CMK (cell line): ENCODE data around the gene PIEZO1.

Experiments
- DNase-seq: peaks from one replicate; pipeline ENCODE4 v3.0.0-alpha.2; 2010; ENCODE audit warnings: low read depth

PIEZO1 gene

DNA sequence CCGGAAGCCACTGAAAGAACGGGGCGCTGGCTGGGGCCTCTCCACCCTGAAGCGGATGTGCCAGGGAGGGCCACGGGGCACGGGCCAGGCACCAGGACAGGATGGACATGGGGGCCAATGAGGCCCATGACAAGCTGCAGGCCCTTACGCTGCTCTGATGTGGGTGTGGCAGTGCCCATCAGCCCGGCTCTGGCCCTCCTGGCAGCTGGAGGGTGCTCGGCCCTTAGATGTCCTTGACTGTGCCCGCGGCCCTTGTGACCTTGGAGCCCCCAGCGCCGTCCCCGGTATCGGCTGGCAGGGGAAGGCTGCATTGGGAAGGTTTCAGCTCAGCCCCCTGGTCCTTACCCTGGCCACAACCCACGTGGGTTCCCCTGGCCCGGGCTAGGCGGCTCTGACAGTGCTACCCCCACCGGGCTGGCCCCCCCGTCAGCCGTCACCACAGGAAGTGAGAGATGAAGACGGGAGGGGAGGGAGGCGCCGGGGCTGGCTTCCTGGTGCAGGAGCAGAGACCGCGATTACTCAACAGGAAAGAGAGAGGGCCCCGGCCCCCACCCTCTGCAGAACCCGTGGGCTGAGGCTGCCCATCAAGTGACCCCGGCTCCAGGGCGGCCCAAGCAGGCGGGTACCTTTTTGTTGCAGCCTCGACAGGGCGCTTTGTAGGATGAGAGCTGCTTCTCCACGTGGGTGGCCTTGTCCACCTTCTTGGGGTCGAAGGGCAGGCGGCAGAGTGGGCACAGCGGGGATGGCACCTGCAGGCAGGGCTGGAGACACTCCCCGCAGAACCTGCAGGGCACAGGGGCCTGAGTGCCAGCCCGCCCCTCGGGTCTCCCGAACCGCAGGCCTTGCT is 84.2 kb downstream of the PIEZO1 start:
- peak; percentile 97 for DNase-seq

DNA sequence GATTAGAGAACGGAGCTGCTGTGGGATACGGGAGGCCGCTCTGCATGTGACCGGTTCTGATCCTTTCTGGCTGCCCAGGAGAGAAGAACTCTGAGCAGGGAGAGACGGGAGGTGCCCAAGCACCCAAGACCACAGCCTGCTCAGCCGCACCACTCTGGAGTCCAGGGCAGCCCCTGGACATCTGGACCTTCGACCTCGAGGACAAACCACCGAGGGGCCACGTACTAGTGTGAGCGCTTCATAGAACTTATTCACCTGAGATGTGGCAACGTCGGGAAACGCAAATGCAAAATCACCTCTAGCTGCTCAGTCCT is 84.7 kb downstream of the PIEZO1 start:
- DNase-seq, result no peak

DNA sequence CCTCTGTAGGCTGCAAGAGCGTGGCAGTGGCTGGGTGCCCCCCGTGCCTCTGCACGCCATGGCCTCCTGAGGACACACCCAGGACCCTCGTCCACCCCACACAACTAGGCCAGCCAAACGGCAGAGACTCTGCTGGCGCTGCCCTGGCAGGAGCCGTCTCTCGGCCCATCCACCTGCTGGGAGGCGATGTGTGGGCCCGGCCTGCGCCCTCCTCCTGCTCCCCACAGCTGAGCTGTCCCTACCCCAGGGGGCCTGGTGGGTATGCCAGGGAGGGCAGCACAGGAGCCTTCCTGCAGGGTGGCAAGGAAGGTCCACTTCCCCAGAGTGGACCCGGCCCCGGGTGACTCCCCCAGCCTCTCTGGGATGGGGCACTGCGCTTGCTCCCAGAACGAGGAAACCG is 85.8 kb downstream of the PIEZO1 start:
- DNase-seq, result no peak

DNA sequence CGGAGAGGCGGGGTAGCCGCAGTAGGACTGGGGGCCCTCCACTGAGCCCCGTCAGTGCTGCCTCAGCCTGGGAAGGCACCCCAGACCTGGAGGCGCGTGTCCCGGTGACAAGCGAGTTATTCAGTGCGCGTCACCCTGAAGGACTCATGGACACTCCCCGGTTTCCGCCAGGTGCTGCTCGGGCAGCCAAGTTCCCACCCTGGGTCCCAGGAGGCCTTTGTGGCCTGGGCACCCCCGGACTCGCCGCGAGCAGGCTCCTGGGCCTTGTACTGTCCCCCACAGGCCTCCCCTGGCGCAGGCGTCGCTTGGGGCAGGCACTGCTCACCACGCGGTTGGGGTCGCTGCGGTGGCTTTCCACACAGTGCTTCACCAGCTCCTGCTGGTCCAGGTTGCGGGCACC is 86.4 kb downstream of the PIEZO1 start:
- no peak for DNase-seq

DNA sequence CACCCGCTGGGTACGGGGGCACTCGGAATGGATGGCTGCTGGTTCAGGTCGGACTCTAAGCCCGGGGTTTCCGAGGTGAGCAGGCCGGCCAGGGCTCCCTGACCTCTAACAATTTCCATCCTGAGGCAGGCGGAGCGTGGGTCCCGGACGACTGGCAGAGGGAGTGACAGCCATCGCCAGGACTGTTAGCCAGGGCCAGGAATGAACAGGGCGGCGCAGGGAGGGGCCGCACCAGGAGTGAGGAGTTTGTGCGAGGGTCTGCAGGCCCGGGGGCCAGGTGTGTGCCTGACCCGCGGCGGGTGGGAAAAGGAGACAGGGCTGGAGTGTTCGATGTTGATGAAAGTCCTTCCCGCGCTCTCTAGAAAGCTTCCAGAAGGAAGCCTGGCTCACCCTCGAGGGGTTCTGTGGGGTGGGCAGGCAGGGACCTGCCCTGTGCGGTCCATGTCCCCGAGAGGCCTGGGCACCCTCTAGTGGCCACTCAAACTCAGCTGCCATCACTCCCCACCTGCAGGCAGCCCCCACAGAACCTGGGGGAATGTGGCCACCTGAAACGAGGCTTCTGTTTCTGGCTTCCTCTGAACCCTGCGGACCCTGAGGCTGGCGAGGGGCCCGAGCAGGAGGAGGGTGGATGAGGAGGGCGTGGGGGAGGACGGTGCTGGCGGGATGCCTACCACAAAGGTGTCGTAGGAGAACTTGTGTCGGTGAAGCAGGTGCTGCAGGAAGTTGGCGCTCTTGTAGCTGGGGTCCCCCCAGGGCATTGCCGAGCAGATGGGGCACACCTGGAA is 87.0 kb downstream of the PIEZO1 start:
- no peak for DNase-seq

DNA sequence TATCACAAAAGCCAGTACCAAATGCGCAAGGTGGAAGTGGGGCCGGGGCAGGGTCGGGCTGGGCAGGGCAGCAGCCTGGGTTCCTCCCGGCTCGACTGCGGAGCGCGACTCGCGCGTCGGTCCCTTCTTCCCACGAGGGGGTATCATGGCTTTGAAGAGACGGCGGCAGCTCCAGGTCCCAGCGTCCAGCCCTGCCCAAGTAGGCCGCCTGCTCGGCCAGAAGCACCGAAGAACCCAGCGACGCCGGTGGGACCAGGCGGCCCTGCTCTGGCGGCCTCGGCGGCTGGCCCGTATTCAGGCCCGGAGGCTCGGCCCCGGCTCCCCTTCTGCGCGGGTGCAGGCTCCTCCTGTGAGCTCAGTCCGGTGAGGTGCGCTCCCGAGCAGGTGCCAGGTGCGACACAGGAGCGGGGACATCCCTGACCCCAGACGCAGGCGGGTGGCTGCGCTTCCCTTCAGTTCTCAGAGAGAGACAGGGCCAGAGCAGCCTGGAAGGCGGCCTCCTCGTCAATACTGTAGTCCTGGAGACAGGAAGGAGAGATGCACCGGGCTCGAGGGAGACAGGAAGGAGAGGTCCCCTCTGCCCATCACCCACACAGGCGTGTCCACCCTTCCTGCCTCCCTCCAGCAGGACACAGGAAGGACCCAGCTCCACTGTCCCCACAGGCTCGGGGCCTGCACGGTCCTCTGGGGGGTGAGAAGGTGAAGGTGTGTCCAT is 87.7 kb downstream of the PIEZO1 start:
- no peak for DNase-seq

DNA sequence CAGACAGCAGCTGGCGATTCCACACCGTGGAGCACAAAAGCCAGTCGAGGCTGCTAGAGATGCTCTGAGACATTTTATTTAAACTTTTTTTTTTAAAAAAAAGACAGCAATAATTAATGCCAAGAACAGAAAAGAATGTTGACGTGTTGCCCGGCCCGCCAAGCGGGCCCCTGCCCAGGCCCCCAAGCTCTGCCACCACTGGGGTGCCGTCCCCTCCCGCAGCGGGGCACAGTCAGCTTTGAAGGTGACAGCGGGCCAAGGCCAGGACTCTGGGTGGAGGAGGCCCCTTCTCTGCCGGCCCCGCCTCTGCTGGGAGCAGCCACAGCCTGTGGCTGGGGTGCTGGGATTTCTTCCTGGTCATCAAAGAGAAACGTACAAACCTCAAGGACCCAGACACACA is 88.6 kb downstream of the PIEZO1 start:
- DNase-seq, result no peak

DNA sequence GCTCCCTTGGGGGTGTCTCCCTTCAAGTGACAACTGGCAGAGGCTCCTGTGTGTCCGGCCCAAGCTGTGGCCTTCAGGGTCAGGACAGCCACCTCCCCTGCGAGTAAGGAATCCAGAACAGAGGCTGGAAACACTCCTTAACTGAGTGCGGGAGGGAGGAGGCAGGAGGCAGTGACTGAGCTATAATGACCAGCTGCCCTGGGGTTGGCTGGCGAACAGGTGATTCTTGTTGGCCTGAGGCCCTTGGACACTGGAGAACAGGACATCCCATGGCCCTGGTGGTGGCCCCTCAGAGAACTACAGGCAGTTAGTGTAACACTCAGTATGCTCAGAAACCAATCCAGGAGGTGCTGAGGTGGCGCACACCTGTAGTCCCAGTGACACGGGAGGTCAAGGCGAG is 89.3 kb downstream of the PIEZO1 start:
- DNase-seq, result no peak

DNA sequence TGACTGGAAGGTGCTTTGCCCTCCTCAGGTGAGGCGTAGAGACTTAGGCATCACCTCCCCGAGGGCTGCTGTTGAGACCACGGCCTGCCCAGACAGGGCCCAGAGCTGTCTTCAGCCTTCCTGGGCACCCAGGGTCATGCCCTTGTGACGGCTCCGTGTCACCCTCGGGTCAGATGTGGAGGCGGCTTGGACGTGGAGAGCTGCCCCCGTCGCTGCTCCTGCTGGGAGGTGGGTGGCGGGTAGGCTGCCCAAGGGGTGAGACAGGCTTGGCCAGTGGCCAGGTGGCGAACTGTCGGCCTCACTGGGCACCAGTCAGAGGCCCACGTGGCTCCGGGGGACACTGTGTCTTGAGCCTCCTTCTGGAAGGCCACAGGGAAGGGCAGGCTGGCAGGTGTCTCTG is 89.8 kb downstream of the PIEZO1 start:
- no peak for DNase-seq

DNA sequence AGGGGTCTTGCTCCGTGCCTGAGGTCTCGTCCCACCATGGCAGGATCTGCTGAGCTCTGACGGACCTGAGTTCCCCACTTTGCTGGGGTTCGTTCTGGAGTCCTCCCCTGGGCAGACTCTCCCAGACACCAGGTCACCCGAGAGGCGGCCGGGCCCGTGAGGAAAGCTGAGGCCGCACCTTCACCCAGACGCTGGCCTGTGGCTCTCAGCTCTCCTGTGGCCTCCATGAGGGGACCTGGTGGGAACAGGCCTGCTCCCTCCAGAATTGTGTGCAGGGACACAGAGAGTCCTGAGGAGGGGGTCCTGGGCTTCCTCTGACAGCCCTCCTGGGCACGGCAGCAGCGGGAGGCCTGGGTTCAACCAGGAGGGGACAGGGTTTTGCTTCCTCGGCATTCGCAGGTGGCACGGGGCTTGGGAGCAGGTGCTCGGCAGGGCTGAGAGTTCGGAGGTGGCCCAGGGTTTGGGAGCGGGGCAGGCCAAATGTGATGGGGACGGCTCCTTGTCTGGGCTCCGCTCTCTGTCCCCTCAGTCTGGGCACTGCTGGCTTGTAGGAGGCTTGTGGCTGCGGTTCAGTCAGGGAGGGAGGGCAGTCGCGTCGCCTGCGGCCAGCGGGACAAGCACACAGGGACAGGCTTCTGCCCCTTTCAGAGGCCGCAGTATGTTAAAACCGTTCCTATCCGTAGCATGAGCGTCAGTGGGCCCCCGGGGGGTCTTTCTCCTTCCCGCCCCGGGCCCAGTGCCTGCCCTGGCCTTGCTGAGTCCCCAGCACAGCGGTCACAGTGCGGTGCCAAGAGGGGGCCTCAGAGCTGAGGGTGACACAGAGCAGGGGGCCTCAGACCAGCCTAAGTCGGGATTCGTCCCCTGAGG is 90.6 kb downstream of the PIEZO1 start:
- no peak for DNase-seq

DNA sequence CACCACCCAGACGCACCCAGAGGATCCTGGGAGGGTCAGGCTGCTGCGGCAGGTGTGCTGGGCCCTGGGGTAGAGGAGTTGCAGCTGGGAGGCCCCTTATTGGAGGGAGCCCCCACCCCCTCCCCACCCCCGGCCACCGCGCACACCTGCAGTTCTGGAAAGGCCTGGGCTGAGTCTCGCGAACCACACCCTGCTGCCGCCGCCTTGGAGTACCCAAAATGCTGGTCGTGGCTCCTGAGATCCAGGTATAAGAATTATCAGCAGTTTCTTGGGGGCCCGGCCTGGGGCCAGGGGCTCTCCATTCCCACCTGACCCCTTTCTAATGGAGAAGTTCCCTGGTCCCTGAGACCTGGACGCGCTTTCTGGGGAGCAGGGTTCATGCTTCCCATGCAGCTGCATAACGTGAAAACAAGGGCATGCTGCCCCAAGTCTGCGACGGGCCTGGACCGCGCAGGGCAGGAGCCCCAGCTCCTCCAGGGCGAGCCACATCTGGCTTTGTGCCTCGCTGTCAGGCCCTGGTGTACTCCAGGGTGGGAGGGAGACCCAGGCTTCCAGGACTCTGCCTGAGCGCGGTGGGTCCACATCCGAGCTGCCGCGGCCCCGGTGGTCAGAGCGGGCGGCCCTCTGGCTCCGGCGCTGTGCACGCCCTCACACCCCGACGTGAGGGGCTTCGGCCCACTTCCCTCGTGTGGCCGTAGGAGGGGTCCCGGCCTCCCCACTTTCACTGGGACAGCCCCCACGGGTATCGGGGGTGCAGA is 91.4 kb downstream of the PIEZO1 start:
- no peak for DNase-seq

DNA sequence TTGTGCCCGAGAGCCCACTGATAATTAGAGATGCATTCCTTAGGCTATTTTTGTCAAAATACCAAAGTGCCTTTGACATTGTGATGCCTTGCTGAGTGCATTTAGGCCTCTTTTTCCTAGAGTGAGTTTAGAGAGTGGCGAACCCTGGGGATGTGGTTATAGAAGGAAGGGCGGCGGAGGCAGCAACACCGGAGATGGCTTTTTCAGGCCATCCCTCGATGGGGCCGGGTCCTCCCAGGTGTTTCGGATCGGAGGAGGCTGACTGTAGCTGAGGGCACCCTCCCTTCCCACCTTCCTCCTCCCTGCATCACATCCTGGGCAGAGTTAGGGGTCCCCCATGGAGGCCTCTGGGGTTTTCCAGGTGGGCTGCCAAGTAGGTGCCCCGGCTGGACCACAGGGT is 92.2 kb downstream of the PIEZO1 start:
- no peak for DNase-seq

DNA sequence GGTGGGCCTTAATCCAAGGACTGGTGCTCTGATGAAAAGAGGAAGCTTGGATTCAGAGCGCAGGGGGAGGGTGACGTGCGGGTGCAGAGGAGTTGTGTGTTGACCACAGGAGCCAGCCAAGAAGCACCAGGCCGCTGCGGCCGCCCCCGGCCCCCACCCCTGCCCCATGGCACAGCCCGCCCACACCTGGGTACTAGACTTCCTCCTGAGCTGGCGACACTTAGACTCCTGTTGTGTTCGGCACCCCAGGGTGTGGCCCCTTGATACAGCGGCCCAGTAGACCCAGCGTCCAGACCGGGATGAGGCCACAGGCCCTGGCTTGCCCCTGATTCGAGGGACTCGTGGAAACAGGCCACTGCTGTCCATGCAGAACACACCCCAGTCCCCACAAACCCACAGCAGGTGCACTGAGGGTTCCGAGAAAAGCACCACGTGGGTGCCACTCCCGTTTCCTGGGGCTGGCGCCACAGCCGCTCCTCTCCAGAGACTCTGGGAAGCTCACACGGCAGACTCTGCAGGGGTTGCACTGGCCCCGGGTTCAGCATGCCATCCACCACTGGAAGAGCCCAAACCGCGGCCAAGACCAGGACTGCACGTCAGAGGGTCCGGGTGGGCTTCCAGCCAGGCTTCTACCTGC is 93.0 kb downstream of the PIEZO1 start:
- no peak for DNase-seq

DNA sequence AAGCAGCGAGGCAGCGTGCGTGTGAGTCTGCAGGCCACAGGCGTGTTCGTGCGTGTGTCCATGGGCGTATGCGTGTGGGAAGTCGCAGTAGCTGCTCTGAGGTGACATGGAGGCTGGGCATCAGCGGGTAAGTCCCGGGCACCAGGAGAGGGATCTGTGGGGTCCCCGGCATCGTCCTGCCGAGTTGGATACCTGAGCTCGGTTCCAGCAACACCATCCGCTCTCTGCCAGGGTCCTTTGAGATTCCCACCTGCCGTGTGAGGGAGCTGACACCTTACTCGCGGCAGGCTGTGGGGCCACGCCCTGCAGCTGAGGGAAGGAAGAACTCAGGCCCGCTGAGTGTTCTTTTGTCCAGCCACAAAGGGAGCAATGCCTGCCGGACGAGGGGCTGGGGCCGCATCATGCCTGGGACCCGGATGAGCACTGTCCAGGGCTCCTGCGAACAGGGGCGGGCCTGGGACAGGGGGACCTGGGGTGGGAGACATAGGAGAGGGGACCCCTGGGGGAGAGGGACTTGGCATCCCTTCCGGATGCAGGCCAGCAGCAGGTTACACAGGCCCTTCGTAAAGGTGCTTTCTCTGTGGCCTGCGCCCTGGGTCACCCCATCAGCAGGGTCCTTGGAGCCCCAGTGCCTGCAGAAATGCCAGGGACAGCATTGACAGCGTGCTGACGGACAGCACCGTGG is 93.7 kb downstream of the PIEZO1 start:
- DNase-seq, result no peak

DNA sequence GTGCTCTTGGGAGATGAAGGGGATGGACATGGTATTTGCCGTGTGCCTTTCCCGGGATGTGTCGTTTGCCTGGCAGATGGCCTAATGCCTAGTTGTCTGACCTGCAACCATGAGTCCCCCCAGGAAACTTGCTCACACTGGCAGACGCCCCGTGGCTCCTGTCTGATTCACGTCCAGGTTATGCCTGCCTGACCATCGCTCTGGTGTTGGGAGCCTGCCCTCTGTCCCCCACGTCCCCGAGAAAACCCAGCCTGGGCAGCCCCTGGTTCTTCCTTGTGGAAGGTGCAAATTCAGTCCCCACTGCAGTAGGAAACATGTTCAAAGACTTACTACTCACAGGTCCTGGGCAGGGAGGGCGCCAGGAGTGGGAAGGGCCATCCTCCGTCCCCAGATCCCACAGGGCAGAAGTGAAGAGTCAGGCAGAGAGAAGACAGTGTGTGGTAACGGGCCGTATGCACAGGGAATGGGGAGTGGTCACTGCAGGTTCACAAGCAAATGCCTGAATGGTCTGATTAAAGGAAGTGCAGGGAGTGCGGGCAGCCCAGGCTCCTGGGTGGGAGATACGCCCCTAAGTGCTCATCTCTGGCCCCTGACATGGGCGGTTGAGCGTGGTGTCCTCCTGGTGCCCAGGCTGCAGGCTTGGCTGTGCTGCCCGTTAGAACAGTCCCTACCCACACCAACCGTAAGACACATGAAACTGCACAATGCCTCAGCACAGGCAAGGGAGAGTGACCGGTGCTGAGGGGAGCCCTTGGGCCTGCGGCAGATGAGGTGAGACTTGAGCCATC is 94.5 kb downstream of the PIEZO1 start:
- no peak for DNase-seq

DNA sequence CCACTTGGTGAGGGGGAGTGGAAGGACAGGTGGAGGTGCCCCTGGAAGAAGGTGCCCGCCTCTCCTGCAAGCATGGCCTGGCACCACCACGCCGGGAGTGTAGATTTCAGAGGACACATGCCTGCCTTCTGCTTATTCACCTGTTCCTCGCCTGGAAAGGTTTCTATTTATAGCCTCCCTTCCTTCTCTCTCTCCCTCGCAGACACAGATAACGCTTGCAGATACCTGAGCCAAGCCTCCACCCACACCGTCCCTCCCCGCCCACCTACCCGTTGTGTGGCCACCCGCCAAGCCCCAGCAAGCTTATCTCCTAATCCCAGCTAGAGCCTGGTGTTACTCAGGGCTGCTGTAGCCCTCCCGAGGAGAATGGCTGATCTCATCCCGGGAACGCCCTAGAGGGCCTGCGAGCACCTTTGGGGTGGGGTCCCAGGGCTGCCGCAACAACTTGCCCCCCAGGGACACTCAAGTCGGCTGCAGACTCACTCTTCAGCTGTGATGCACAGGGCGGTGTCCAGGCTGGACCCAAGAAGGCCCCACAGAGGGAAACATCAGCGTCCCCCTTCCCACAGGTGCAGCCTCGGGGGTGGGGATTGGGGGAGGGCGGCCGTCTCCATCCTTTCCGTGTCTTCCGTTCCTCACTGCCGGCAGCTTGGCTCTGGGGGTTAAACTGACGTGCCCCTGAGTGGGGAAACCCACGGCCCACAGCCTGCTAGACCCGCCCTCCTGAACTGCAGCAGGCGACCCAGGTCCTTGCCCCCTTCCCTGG is 96.8 kb downstream of the PIEZO1 start:
- no peak for DNase-seq

DNA sequence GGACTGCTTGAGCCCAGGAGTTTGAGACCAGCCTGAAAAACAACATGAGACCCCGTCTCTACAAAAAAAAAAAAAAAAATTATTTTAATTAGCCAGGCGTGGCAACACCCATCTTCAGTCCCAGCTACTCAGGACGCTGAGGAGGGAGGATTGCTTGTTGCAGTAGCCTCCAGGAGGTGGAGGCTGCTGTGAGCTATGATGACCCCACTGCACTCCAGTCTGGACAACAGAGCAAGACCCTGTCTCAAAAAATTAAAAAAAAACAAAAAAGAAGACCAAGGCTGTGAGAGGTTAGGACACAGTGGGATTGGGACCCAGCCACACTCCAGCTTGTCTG is 97.4 kb downstream of the PIEZO1 start:
- DNase-seq, result no peak

DNA sequence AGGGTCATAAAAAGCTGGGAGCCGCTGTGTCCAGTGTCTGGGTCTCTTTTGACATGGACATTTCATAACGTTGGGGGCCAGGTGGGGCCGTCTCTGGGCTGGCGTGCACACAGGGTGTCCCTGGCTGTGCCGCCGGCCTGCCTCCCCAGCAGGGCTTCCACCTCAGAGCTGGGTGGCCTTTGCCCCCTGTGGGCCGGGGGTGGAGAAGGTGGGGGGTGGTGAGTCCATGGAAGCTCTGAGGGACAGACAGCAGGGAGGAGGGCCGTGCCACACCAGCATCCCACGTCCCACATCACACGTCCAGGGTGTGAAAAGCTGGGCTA is 97.8 kb downstream of the PIEZO1 start:
- no peak for DNase-seq
